Mesodermal cell (in vitro differentiated cells): ENCODE data around the gene FGF22.

Experiments used
- H3K27ac ChIP-seq: 2 replicates; pipeline ENCODE4 v1.7.0; 2013; ENCODE audit warnings: mild to moderate bottlenecking, low read depth, low read length, moderate library complexity; ENCODE audit not compliant: severe bottlenecking
- H3K36me3 ChIP-seq: 2 replicates; pipeline ENCODE4 v1.7.1; 2013; ENCODE audit warnings: mild to moderate bottlenecking, low read length, moderate library complexity; ENCODE audit not compliant: control insufficient read depth, insufficient read depth
- H3K4me1 ChIP-seq: one replicate; pipeline ENCODE4 v1.7.1; 2013; ENCODE audit warnings: mild to moderate bottlenecking, low read length; ENCODE audit not compliant: insufficient read depth, control insufficient read depth, poor library complexity, severe bottlenecking
- H3K4me3 ChIP-seq: 2 replicates; pipeline ENCODE4 v1.7.0; 2013; ENCODE audit warnings: low read length, control low read depth, mild to moderate bottlenecking; ENCODE audit not compliant: insufficient read depth, poor library complexity, severe bottlenecking; ENCODE audit errors: extremely low read depth
- H3K9me3 ChIP-seq: 2 replicates; pipeline ENCODE4 v1.7.1; 2013; ENCODE audit warnings: mild to moderate bottlenecking, low read length, moderate library complexity; ENCODE audit not compliant: control insufficient read depth
- WGBS, 2 experiments: methylation state at CpG; one replicate each; pipeline ENCODE4 v1.1.5; 2013; ENCODE audit warnings: missing lambda C conversion rate in 2 of 2; ENCODE audit not compliant: insufficient coverage in 2 of 2; 5-methylcytosine and 5-hydroxymethylcytosine counted together

Gene FGF22

GRCh38 chr19:608155-609003 lies 31.3 kb upstream of the FGF22 start:
- 85 to 90% methylated on average over 17 to 28 of the region's 30 CpGs for WGBS, 2 experiments
- H3K36me3 ChIP-seq: no peaks in the 10 kb centered on the region
- H3K4me1 ChIP-seq: peaks cover 8% of the 10 kb centered on the region
- H3K4me3 ChIP-seq: no peak overlapping the region
- H3K27ac ChIP-seq: no peak overlapping the region
- H3K9me3 ChIP-seq: no peaks in the 10 kb centered on the region

GRCh38 chr19:609004-609346 lies 30.7 kb upstream of the FGF22 start:
- peaks cover under 1% of the 10 kb centered on the region for H3K36me3 ChIP-seq
- H3K27ac ChIP-seq: no peak overlapping the region
- H3K4me1 ChIP-seq: peaks cover 8% of the 10 kb centered on the region
- no peak overlapping the region for H3K4me3 ChIP-seq
- H3K9me3 ChIP-seq: no peaks in the 10 kb centered on the region
- 96 to 97% methylated on average over 13 to 18 of the region's 22 CpGs for WGBS, 2 experiments

- H3K27ac ChIP-seq: peak overlapping the region; percentile 69
- 87 to 88% methylated on average over 21 to 27 of the region's 38 CpGs for WGBS, 2 experiments
Observed at GRCh38 chr19:610071-610800, 29.4 kb upstream of the FGF22 start.

DNA sequence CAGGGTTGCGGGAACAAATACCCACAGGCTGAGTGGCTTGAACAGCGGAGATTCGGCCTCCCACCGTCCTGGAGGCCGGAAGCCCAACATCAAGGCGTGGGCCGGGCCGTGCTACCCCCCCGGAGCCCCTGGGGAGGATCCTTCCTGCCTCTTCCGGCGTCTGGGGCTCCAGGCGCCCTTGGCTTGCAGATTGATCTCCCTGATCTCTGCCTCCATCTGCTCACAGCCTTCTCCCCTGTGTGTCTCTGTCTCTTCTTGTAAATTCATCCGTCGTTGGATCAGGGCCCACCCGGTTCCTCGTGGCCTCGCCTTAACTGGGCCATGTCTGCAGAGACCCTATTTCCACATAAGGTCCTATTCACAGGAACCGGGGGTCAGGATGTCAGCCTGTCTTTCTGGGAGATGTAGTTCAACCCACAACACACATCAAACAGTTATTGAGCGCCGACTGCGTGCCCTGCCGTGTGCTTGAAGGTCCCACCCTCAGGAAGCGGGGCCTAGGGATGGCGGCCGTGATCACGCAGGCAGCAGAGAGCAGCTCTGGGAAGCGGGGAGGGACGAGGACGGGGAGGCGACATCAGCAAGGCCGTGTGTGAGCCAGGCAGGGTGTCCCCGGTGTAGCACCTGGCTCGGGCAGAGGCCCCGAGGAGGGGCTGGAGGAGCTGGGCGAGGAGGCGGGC lies 28.7 kb upstream of the FGF22 start:
- peaks cover 8% of the 10 kb centered on the region for H3K4me1 ChIP-seq
- peaks cover 12% of the 10 kb centered on the region for H3K36me3 ChIP-seq
- H3K4me3 ChIP-seq: no peak overlapping the region
- WGBS, 2 experiments: 57 to 60% methylated on average over 28 to 35 of the region's 36 CpGs
- H3K27ac ChIP-seq: peak overlapping the region; percentile 69
- H3K9me3 ChIP-seq: no peaks in the 10 kb centered on the region

More at GRCh38 chr19:610071-610800, 29.4 kb upstream of the FGF22 start:
- Histone ChIP-seq H3K4me1 (peaks cover 8% of the 10 kb centered on the region), H3K9me3 (no peaks in the 10 kb centered on the region), H3K4me3 (no peak overlapping the region), H3K36me3 (peaks cover 9% of the 10 kb centered on the region)

DNA sequence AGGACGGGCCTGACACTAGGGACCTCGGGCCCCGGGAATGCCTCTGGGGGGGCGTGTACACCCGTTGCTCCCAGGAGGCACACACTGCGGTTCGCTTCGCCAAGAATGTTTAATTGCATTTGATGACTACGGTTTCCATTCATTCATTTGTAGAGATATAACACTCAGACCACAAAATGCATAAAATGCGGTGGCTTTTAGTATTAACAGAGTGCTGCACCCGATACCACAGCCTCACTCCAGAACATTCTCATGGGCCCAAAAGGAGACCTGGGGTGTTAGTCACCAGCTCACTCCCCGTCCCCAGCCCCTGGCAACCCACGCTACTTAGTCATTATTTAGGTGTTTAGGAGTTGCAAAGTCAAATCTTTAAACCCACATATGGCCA lies 28.2 kb upstream of the FGF22 start:
- peaks cover 12% of the 10 kb centered on the region for H3K36me3 ChIP-seq
- H3K4me1 ChIP-seq: peaks cover 8% of the 10 kb centered on the region
- H3K27ac ChIP-seq: no peak overlapping the region
- H3K9me3 ChIP-seq: no peaks in the 10 kb centered on the region
- 82 to 86% methylated on average over 9 to 10 of the region's 13 CpGs for WGBS, 2 experiments
- H3K4me3 ChIP-seq: no peak overlapping the region

- H3K36me3 ChIP-seq: peaks cover 21% of the 10 kb centered on the region
- 95 to 96% methylated on average over 33 of the region's 33 CpGs for WGBS, 2 experiments
- H3K4me1 ChIP-seq: peaks cover 8% of the 10 kb centered on the region
- no peaks in the 10 kb centered on the region for H3K9me3 ChIP-seq
- H3K27ac ChIP-seq: no peak overlapping the region
- no peak overlapping the region for H3K4me3 ChIP-seq
Observed at GRCh38 chr19:612941-613340, 26.7 kb upstream of the FGF22 start.

DNA sequence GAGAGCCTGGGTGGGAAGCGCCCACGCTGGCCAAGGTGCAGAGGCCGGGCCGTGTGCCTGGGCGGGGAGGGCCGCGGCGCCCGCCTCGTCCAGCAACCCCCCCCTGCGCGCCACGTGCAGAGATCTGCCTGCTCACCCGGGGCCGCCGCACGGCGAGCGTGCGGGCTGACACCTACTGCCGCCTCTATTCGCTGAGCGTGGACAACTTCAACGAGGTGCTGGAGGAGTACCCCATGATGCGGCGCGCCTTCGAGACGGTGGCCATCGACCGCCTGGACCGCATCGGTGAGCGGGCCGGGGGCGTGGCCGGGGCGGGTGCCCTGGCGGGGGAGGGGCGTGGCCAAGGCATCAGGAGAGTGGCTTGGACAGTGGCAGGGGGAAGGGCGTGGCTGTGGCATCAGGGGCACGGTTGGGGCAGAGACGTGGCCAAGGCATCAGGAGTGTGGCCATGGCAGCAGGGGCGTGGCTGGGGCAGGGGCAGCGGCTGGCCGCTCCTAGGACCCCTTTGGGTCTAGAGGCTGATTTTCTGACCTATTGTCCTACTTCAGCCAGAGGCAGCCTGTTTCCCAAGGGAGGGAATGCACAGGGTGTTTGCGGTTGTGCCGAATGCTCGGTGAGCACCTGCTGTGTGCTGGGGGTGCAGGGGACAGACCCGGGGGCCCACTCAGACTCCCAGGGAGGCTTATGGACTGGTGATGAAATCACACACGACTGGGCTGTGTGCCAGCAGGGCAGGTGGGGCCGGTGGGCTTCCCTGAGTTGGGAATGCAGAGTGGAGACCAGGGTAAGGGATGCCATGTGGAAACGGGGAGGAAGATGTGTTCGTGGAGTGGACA lies 25.7 kb upstream of the FGF22 start:
- no peak overlapping the region for H3K27ac ChIP-seq
- peaks cover 31% of the 10 kb centered on the region for H3K36me3 ChIP-seq
- no peaks in the 10 kb centered on the region for H3K9me3 ChIP-seq
- no peak overlapping the region for H3K4me3 ChIP-seq
- WGBS, 2 experiments: 96 to 97% methylated on average over 41 to 54 of the region's 54 CpGs
- peaks cover 8% of the 10 kb centered on the region for H3K4me1 ChIP-seq

- no peak overlapping the region for H3K27ac ChIP-seq
- H3K9me3 ChIP-seq: no peaks in the 10 kb centered on the region
- peaks cover 45% of the 10 kb centered on the region for H3K36me3 ChIP-seq
- WGBS, 2 experiments: 87 to 91% methylated on average over 21 to 31 of the region's 33 CpGs
- no peak overlapping the region for H3K4me3 ChIP-seq
- peaks cover 8% of the 10 kb centered on the region for H3K4me1 ChIP-seq
Observed at GRCh38 chr19:615619-616018, 24.1 kb upstream of the FGF22 start.

DNA sequence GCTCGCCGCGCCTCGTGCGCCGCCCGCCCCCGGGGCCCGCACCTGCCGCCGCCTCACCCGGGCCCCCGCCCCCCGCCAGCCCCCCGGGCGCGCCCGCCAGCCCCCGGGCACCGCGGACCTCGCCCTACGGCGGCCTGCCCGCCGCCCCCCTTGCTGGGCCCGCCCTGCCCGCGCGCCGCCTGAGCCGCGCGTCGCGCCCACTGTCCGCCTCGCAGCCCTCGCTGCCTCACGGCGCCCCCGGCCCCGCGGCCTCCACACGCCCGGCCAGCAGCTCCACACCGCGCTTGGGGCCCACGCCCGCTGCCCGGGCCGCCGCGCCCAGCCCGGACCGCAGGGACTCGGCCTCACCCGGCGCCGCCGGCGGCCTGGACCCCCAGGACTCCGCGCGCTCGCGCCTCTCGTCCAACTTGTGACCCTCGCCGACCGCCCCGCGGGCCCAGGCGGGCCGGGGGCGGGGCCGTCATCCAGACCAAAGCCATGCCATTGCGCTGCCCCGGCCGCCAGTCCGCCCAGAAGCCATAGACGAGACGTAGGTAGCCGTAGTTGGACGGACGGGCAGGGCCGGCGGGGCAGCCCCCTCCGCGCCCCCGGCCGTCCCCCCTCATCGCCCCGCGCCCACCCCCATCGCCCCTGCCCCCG lies 23.5 kb upstream of the FGF22 start:
- H3K36me3 ChIP-seq: peaks cover 45% of the 10 kb centered on the region
- 82 to 90% methylated on average over 28 to 69 of the region's 97 CpGs for WGBS, 2 experiments
- no peak overlapping the region for H3K4me3 ChIP-seq
- no peak overlapping the region for H3K27ac ChIP-seq
- H3K9me3 ChIP-seq: no peaks in the 10 kb centered on the region
- peaks cover 4% of the 10 kb centered on the region for H3K4me1 ChIP-seq
